Middle frontal gyrus (tissue), 1 donor: ENCODE results near the gene ACACB.

ENCODE experiments used
- DNase-seq: peaks from one replicate; pipeline ENCODE4 v3.0.0-alpha.2; 2015; ENCODE audit warnings: low spot score; ENCODE audit errors: extremely low spot score

The ACACB gene

GRCh38 chr12:109212460-109213115 is 96.2 kb downstream of the ACACB start:
- no peak for DNase-seq

DNA sequence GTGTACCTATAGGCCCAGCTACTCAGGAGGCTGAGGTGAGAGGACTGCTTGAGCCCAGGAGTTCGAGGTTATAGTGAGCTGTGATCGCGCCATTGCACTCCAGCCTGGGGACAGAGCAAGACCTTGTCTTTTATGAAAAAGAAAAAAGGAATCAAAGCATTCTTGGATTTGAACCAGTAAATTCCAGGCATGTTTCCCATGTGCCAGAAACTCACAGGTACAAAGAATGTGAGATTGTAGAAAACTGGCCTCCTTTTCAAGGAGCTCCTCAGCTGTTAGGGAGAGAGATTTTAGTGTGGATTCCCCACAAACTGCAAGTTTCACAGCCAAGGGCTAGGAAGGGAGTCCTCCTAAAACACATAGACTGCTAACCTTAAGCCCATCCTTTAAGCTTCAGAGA is 97.7 kb downstream of the ACACB start:
- DNase-seq = no peak

- no peak for DNase-seq
Measured at GRCh38 chr12:109218996-109219395, 102.6 kb downstream of the ACACB start.

GRCh38 chr12:109219938-109220337 is 103.6 kb downstream of the ACACB start:
- DNase-seq = no peak

DNA sequence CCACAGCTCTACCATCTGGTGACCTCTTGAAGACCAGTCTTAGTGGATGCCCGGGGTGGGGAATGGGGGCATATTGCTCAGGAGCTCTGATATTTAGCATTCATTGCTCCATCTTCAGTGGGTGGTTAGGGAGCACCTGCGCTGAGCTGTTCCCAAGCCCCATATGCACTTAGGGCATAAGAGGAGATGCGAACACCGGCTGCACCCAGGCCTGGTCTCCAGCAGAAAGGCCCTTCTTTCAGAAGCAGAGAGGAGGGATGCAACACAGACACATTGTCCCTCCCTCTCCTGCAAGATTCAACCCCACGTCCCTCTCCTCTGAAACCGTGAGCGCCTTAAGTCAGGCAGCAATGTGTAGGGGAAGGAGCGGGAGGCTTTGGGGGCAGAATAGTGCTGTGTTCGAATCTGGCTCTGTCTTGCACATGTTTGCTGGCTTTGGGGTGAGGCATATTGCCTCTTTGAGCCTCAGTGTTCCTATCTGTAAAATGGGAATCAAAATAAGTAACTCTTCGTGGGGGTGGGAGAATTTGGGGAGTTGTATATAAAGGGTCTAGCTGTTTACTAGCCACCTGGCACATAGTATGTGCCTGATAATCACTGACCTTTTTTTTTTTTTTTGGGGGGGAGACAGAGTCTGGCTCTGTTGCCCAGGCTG is 105.0 kb downstream of the ACACB start:
- DNase-seq = no peak

DNA sequence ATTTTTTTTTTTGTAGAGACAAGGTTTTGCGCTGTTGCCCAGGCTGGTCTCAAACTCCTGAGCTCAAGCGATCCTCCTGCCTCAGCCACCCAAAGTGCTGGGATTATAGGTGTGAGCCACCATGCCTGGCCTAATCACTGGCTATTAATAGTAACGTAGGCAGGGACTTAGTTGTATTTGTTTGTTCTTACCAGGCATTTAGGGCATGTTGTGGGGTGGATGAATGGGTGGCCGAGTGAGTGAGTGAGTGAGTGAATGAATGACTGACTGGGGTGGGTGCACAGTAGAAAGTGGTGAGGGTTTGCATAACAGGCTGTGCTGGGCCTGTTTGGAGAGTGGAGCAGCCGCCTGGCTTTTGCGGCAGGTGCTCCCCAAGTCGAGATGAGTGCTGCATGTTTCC is 105.7 kb downstream of the ACACB start:
- no peak for DNase-seq

DNA sequence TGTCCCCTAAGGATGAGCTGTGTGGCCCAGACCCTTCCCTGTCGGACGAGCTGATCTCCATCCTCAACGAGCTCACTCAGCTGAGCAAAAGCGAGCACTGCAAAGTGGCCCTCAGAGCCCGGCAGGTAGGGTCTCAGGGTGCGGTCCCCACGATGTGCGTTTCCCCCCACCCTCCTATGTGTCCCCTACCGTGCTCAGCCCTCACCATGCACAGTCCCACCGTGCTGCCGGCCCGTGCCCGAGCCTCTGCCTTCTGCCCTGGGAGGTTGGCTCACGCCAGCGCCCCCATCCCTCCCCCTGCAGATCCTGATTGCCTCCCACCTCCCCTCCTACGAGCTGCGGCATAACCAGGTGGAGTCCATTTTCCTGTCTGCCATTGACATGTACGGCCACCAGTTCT is 106.1 kb downstream of the ACACB start:
- no peak for DNase-seq

- DNase-seq = no peak
Measured at GRCh38 chr12:109223211-109223610, 106.8 kb downstream of the ACACB start.

DNA sequence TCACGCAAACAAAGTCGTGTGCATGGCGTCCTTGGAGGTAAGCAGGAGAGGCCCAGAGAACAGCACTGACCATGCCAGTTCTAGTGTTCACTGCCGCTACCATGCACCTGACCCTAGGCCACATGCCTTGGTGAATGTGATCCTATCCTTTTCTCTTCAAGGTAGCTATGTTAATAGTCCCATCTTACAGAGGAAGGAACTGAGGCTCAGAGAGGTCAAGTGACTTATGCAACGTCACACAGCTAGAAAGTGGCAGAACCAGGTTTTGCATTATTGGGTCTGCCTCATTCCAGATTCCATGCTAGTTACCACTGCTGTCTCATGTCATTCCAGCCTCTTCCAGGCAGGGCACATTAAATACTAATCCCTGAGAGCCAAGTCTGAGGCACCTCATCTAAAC is 107.5 kb downstream of the ACACB start:
- DNase-seq = no peak

DNA sequence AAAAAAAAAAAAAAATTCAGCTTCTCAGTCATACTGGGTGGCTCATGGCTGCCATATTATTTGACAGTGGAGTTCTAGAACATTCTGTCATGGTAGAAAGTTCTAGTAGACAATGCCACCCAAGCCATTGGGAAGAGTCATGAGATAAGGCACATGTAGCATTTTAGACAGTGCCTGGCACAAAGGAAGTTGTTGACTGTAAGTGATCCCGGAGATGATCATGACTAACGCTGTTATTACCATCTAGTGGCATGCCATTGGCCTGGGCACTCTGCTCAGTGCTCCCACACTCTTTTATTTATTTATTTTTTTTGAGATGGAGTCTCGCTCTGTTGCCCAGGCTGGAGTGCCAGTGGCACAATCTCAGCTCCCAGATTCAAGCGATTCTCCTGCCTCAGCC is 112.3 kb downstream of the ACACB start:
- no peak for DNase-seq

GRCh38 chr12:109230193-109230592 is 113.8 kb downstream of the ACACB start:
- no peak for DNase-seq

- peak; percentile 25 for DNase-seq
Measured at GRCh38 chr12:109232731-109233130, 116.3 kb downstream of the ACACB start.

- DNase-seq = no peak
Measured at GRCh38 chr12:109234012-109234411, 117.6 kb downstream of the ACACB start.

GRCh38 chr12:109236257-109236656 is 119.9 kb downstream of the ACACB start:
- DNase-seq = no peak

- DNase-seq = no peak
Measured at GRCh38 chr12:109239179-109239578, 122.8 kb downstream of the ACACB start.

GRCh38 chr12:109239691-109240090 is 123.3 kb downstream of the ACACB start:
- no peak for DNase-seq

GRCh38 chr12:109240365-109240764 is 124.0 kb downstream of the ACACB start:
- DNase-seq = no peak

DNA sequence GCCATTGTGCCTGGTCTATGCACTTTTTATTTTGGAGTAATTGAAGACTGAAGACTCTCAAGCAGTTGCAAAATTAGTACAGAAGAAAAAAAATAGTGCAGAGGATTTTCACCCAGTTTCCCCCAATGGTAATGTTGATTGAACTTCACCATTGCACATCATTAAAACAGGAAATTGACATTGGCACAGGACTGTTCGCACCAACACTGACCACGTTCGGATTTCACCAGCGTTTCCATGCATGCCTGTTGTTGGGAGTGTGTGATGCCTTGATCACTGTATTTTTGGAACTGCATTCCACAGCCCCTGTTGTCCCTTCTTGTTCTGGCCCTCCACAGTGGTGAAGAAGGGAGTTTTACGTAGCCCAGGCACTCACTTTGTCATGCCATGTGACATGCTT is 125.5 kb downstream of the ACACB start:
- no peak for DNase-seq

DNA sequence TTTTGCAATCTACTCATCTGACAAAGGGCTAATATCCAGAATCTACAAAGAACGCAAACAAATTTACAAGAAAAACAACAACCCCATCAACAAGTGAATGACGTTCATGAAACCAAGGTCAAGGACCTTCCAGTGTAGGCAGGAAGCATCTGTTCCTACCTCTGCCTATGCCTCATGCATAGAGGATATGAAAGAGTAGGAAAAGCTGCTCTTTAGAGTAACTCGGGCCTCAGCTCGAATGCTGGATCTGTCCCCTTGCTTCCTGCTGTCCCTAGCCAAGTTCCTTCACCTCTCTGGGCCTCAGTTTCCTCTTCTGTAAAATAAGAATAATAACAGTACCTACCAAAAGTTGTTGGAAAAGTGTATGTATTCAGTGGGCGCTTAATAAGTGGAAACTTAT is 127.7 kb downstream of the ACACB start:
- DNase-seq = no peak

DNA sequence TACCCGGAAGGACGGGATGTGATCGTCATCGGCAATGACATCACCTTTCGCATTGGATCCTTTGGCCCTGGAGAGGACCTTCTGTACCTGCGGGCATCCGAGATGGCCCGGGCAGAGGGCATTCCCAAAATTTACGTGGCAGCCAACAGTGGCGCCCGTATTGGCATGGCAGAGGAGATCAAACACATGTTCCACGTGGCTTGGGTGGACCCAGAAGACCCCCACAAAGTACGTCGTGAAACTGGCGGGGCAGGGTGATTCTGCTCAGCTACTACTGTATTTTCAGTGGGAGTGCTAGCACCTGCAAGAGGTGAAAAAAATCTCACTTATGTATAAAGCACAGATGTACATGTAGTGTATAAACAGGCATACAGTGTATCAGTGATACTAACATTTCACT is 129.8 kb downstream of the ACACB start:
- no peak for DNase-seq

DNA sequence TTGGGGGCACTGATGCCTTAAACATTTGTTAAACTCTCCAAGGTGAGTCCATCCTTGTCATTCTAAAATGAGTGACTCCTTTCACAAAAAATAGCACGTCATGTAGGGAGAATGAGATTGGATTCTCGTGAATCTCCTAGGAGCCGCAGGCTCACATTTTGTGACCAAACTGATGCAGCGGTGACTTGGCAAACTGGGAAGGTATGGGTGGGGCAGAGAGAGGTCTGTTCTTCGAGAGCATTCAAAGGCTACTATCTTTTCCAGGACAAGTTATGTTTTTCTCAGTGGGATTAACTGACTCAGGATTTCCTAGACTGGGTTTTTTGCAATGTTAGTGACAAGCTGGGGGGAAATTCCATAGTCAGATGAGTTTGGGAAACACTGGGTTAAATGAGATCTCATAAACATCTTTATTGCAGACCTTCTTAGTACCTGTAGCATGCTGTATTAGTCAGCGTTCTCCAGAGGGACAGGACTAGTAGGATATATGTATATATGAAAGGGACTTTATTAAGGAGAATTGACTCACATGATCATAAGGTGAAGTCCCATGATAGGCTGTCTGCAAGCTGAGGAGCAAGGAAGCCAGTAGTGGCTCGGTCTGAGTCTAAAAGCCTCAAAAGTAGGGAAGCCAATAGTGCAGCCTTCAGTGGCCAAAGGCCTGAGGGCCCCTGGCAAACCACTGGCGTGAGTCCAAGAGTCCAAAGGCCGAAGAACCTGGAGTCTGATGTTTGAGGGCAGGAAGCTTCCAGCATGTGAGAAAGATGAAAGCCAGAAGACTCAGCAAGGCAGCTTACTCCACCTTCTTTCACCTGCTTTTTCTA is 131.7 kb downstream of the ACACB start:
- DNase-seq = no peak

GRCh38 chr12:109250523-109250922 is 134.1 kb downstream of the ACACB start:
- no peak for DNase-seq
